K562 (cell line): ENCODE measurements around the gene ACKR2. TPM values are rescaled to one million over a fixed set of nuclear protein-coding genes. Genes with fewer than 3 reads are reported as not detected.

Experiments
- ARID3A ChIP-seq: IDR thresholded peaks from 2 replicates; pipeline ENCODE4 v1.6.1; 2012; ENCODE audit warnings: low read depth, low read length, improper control_type of control experiment, borderline replicate concordance
- CREBBP ChIP-seq: IDR thresholded peaks from one replicate; pipeline ENCODE4 v1.6.1; 2012; ENCODE audit warnings: low read depth, mild to moderate bottlenecking, control low read depth, inconsistent platforms, low read length
- ELK3 ChIP-seq: fragments of 450-650 bp; formaldehyde crosslinking; IDR thresholded peaks from 2 replicates; pipeline ENCODE4 v1.4.0; 2020; ENCODE audit warnings: mild to moderate bottlenecking
- EP300 ChIP-seq: IDR thresholded peaks from 2 replicates; pipeline ENCODE4 v1.6.1; 2012; ENCODE audit warnings: low read length, improper control_type of control experiment
- FOXJ2 ChIP-seq: fragments of 200-800 bp; sonication (Bioruptor generic); IDR thresholded peaks from 2 replicates; pipeline ENCODE4 v1.6.1; 2016; ENCODE audit warnings: missing genetic modification characterization, missing compliant biosample characterization
- FOXK1 ChIP-seq: sonication (generic); formaldehyde crosslinking; IDR thresholded peaks from 2 replicates; pipeline ENCODE4 v1.8.0; 2022; ENCODE audit warnings: missing genetic modification reagents, mild to moderate bottlenecking, borderline replicate concordance
- HNRNPL ChIP-seq: fragments of 200-400 bp; formaldehyde crosslinking; IDR thresholded peaks from 2 replicates; pipeline ENCODE4 v1.6.1; 2017; ENCODE audit warnings: low read depth, mild to moderate bottlenecking, low read length
- ILF3 ChIP-seq: fragments of 450-650 bp; IDR thresholded peaks from 2 replicates; pipeline ENCODE4 v1.6.1; 2018; ENCODE audit warnings: antibody characterized with exemption, mild to moderate bottlenecking, moderate library complexity, borderline replicate concordance
- MED1 ChIP-seq: sonication (generic); formaldehyde crosslinking; IDR thresholded peaks from 2 replicates; pipeline ENCODE4 v1.8.1; 2023; ENCODE audit warnings: missing genetic modification reagents, borderline replicate concordance
- NR4A1 ChIP-seq, 2 experiments: fragments of 250-450 bp in 1 of 2; fragments of 450-650 bp in 1 of 2; sonication (Bioruptor Pico) in 1 of 2; IDR thresholded peaks; 2 replicates each; pipeline versions ENCODE4 v1.4.0 to v1.6.1; 2016 to 2020; ENCODE audit warnings: mild to moderate bottlenecking in 2 of 2, missing compliant biosample characterization in 1 of 2, missing genetic modification characterization in 1 of 2, moderate library complexity in 1 of 2
- PML ChIP-seq: IDR thresholded peaks from 2 replicates; pipeline ENCODE4 v1.6.1; 2012; ENCODE audit warnings: low read length, inconsistent platforms
- RFX7 ChIP-seq: fragments of 250-450 bp; sonication (Bioruptor Pico); IDR thresholded peaks from 2 replicates; pipeline ENCODE4 v1.5.1; 2021; ENCODE audit warnings: mild to moderate bottlenecking
- RNF2 ChIP-seq: sonication (generic); IDR thresholded peaks from 2 replicates; pipeline ENCODE4 v1.6.1; 2016
- SLC30A9 ChIP-seq: fragments of 250-450 bp; sonication (Bioruptor Pico); IDR thresholded peaks from 2 replicates; pipeline ENCODE4 v1.8.0; 2022; ENCODE audit warnings: mild to moderate bottlenecking, moderate library complexity
- SMARCC2 ChIP-seq: fragments of 450-650 bp; IDR thresholded peaks from 2 replicates; pipeline ENCODE4 v1.6.1; 2017; ENCODE audit warnings: antibody characterized with exemption, moderate library complexity, mild to moderate bottlenecking, low read depth
- SMARCE1 ChIP-seq: fragments of 450-650 bp; IDR thresholded peaks from 2 replicates; pipeline ENCODE4 v1.7.1; 2016; ENCODE audit warnings: mild to moderate bottlenecking
- SMC3 ChIP-seq: conservative IDR thresholded peaks from 2 replicates; pipeline ENCODE4 v1.6.1; 2011; ENCODE audit warnings: low read depth, low read length, improper control_type of control experiment; ENCODE audit not compliant: insufficient read depth
- STAG1 ChIP-seq: sonication (generic); formaldehyde crosslinking; IDR thresholded peaks from 2 replicates; pipeline ENCODE4 v1.5.0; 2020; ENCODE audit warnings: missing genetic modification reagents, borderline replicate concordance
- TAF1 ChIP-seq: IDR thresholded peaks from 2 replicates; pipeline ENCODE4 v1.6.1; 2011; ENCODE audit warnings: mild to moderate bottlenecking, low read length, moderate library complexity; ENCODE audit not compliant: insufficient read depth, control insufficient read depth, severe bottlenecking; ENCODE audit errors: extremely low read depth
- TEAD4 ChIP-seq, 2 experiments: sonication (generic) in 1 of 2; formaldehyde crosslinking in 1 of 2; IDR thresholded peaks; 2 replicates each; pipeline versions ENCODE4 v1.6.1 to v1.8.0; 2012 to 2022; ENCODE audit warnings: borderline replicate concordance in 1 of 2, inconsistent platforms in 1 of 2, low read length in 1 of 2, mild to moderate bottlenecking in 1 of 2, missing genetic modification reagents in 1 of 2
- TRIM24 ChIP-seq, 2 experiments: fragments of 450-650 bp; IDR thresholded peaks; 2 replicates each; pipeline ENCODE4 v1.6.1; 2016
- ZBTB12 ChIP-seq: fragments of 250-450 bp; sonication (Bioruptor Pico); IDR thresholded peaks from 2 replicates; pipeline ENCODE4 v1.4.0; 2020
- ZFP30 ChIP-seq: fragments of 250-450 bp; sonication (Bioruptor Pico); IDR thresholded peaks from 2 replicates; pipeline ENCODE4 v1.8.0; 2022; ENCODE audit warnings: moderate library complexity, mild to moderate bottlenecking, inconsistent platforms, borderline replicate concordance
- ZFPM2 ChIP-seq: fragments of 250-450 bp; sonication (Bioruptor Pico); IDR thresholded peaks from 2 replicates; pipeline ENCODE4 v1.5.1; 2022; ENCODE audit warnings: mild to moderate bottlenecking
- ZNF224 ChIP-seq: sonication (generic); formaldehyde crosslinking; IDR thresholded peaks from 2 replicates; pipeline ENCODE4 v1.8.0; 2022; ENCODE audit warnings: mild to moderate bottlenecking, missing genetic modification reagents
- ZNF23 ChIP-seq: fragments of 250-450 bp; sonication (Bioruptor Pico); IDR thresholded peaks from 2 replicates; pipeline ENCODE4 v1.4.0; 2020; ENCODE audit warnings: mild to moderate bottlenecking
- ZNF384 ChIP-seq: IDR thresholded peaks from 2 replicates; pipeline ENCODE4 v1.6.1; 2012; ENCODE audit warnings: low read depth, low read length, improper control_type of control experiment
- ZNF444 ChIP-seq: fragments of 250-450 bp; sonication (Bioruptor Pico); IDR thresholded peaks from 2 replicates; pipeline ENCODE4 v1.4.0; 2020; ENCODE audit warnings: mild to moderate bottlenecking, moderate library complexity
- polyA plus RNA-seq, 8 experiments: library from polyadenylated mRNA; depleted of rRNA in 4 of 8; stranded (reverse) in 5 of 8; unstranded in 3 of 8; fragments of >200 nt; fragmentation: Nextera tagmentation in 2 of 8; fragmentation: Illumina TruSeq in 1 of 8; extraction: Ambion mirVana in 2 of 8; extraction: Trizol in 1 of 8; gene quantifications; 2 replicates each; pipeline versions ENCODE4 v1.2.1 to v1.2.3, GENCODE V29; 2011 to 2014; ENCODE audit warnings: inconsistent platforms in 1 of 8, missing spikeins in 1 of 8
- total RNA-seq, 7 experiments: library from RNA; depleted of rRNA in 6 of 7; stranded (reverse); fragments of >200 nt in 6 of 7; fragmentation: Illumina TruSeq in 2 of 7; extraction: Trizol in 2 of 7; gene quantifications; 2 replicates each; pipeline versions ENCODE4 v1.2.1 to v1.2.3, GENCODE V29; 2011 to 2021; ENCODE audit warnings: low replicate concordance in 1 of 7

The ACKR2 gene
- total and polyA plus RNA-seq, 9 of the 15 experiments (the other 6 are each of a cell fraction or from before 2014, with no cell fraction given), result 0.03 to 0.69 (median 0.25) TPM; not detected in 1

- TF ChIP-seq PML, result peak; percentile 29; the same call in 1 of the 2 replicates
- TF ChIP-seq ARID3A, result no peak
- no peak for TF ChIP-seq HNRNPL
- TF ChIP-seq TEAD4 (IDR thresholded peaks at IDR 0.05; ENCODE audit: low read length), result peak; percentile 77
- TF ChIP-seq TEAD4 (CRISPR knock-in tag; IDR thresholded peaks at IDR 0.05; ENCODE audit: borderline replicate concordance), result no peak
- TF ChIP-seq ELK3 (CRISPR knock-in tag), result no peak
- no peak for TF ChIP-seq TAF1
- TF ChIP-seq ZNF384, result 0 out of 2 replicates have a peak, but pooled peaks have one; percentile 19
- TF ChIP-seq FOXJ2, result peak; percentile 74; the same call in 1 of the 2 replicates
- TF ChIP-seq ZFPM2, result no peak
- TF ChIP-seq CREBBP, result no peak
- TF ChIP-seq ZBTB12, result no peak
- no peak for TF ChIP-seq ZNF23 (CRISPR knock-in tag)
- no peak for TF ChIP-seq ZNF444 (CRISPR knock-in tag)
- no peak for TF ChIP-seq SLC30A9
- TF ChIP-seq ZFP30, result no peak
- TF ChIP-seq TRIM24 (IDR thresholded peaks at IDR 0.05), result peak in 1 of 2 experiments; percentile 38; a peak in 1 of 4 replicates
- TF ChIP-seq RNF2, result no peak
- TF ChIP-seq ZNF224, result no peak
- no peak for TF ChIP-seq NR4A1 (CRISPR knock-in tag; IDR thresholded peaks at IDR 0.05)
- TF ChIP-seq NR4A1 (tag; IDR thresholded peaks at IDR 0.05), result no peak
- TF ChIP-seq SMC3, result no peak
- TF ChIP-seq EP300, result peak; percentile 85
- no peak for TF ChIP-seq FOXK1
- peak; percentile 73 for TF ChIP-seq SMARCC2
- TF ChIP-seq STAG1 (CRISPR knock-in tag), result no peak
- TF ChIP-seq RFX7 (CRISPR knock-in tag), result no peak
- TF ChIP-seq MED1 (CRISPR knock-in tag), result no peak
- TF ChIP-seq SMARCE1, result peak; percentile 51; the same call in 1 of the 2 replicates
- TF ChIP-seq ILF3, result no peak
Observed at GRCh38 chr3:42786212-42786611, 23.0 kb upstream of the ACKR2 start (continued).
